Liver (tissue), 9 donors: ENCODE measurements around the gene ANKFY1. TPM values are rescaled to one million over a fixed set of nuclear protein-coding genes. Genes with fewer than 3 reads are reported as not detected.

Source experiments
- DNase-seq: peaks from one replicate; pipeline ENCODE4 v3.0.0-alpha.2; 2017; ENCODE audit warnings: low spot score
- H3K27ac ChIP-seq, 2 donors: one replicate each; pipeline ENCODE4 v1.7.0; 2013; ENCODE audit warnings: inconsistent platforms in 2 of 2, low read length in 2 of 2, control low read depth in 1 of 2, low read depth in 1 of 2, mild to moderate bottlenecking in 1 of 2
- H3K27me3 ChIP-seq, 4 donors: one replicate each; pipeline versions ENCODE4 v1.6.1 to v1.7.0; 2013; ENCODE audit warnings: low read length in 3 of 4, inconsistent platforms in 1 of 4, mild to moderate bottlenecking in 1 of 4, moderate library complexity in 1 of 4; ENCODE audit not compliant: control insufficient read depth in 4 of 4, insufficient read depth in 4 of 4
- H3K36me3 ChIP-seq, 4 donors: one replicate each; pipeline versions ENCODE4 v1.6.1 to v1.7.0; 2013; ENCODE audit warnings: low read length in 3 of 4, mild to moderate bottlenecking in 3 of 4, low read depth in 1 of 4, moderate library complexity in 1 of 4; ENCODE audit not compliant: control insufficient read depth in 4 of 4, insufficient read depth in 3 of 4
- H3K4me1 ChIP-seq, 4 donors: one replicate each; pipeline versions ENCODE4 v1.6.1 to v1.7.0; 2013; ENCODE audit warnings: low read length in 3 of 4, mild to moderate bottlenecking in 3 of 4, moderate library complexity in 1 of 4; ENCODE audit not compliant: control insufficient read depth in 4 of 4, insufficient read depth in 4 of 4
- H3K4me3 ChIP-seq, 3 donors: one replicate each; pipeline versions ENCODE4 v1.6.1 to v1.7.0; 2013; ENCODE audit warnings: low read length in 3 of 3, control low read depth in 1 of 3, low read depth in 1 of 3, mild to moderate bottlenecking in 1 of 3
- H3K9ac ChIP-seq, 2 donors: one replicate each; pipeline ENCODE4 v1.7.0; 2013; ENCODE audit warnings: low read length in 2 of 2, mild to moderate bottlenecking in 2 of 2, moderate library complexity in 2 of 2, control low read depth in 1 of 2, low read depth in 1 of 2
- H3K9me3 ChIP-seq, 4 donors: one replicate each; pipeline versions ENCODE4 v1.6.1 to v1.7.0; 2013; ENCODE audit warnings: low read length in 3 of 4; ENCODE audit not compliant: control insufficient read depth in 4 of 4
- CTCF ChIP-seq: fragments of 150-350 bp; IDR thresholded peaks from 2 replicates; pipeline ENCODE4 v1.5.1; 2017; ENCODE audit warnings: improper control_type of control experiment, low read depth, low read length; ENCODE audit not compliant: missing input control
- EGR1 ChIP-seq, 2 donors: IDR thresholded peaks; 2 replicates each; pipeline ENCODE4 v1.6.1; 2016 to 2018; ENCODE audit warnings: antibody characterized with exemption in 2 of 2, low read depth in 2 of 2
- FOXA1 ChIP-seq: IDR thresholded peaks from 2 replicates; pipeline ENCODE4 v1.6.1; 2016; ENCODE audit warnings: antibody characterized with exemption
- FOXA2 ChIP-seq: IDR thresholded peaks from 2 replicates; pipeline ENCODE4 v1.6.1; 2016; ENCODE audit warnings: antibody characterized with exemption
- GABPA ChIP-seq, 2 donors: IDR thresholded peaks in 1 of 2; conservative IDR thresholded peaks in 1 of 2; 2 replicates each; pipeline ENCODE4 v1.6.1; 2016; ENCODE audit warnings: antibody characterized with exemption in 2 of 2, mild to moderate bottlenecking in 1 of 2, moderate library complexity in 1 of 2
- HNF4A ChIP-seq, 2 donors: conservative IDR thresholded peaks; 2 replicates each; pipeline ENCODE4 v1.6.1; 2016; ENCODE audit warnings: antibody characterized with exemption in 2 of 2, mild to moderate bottlenecking in 2 of 2
- HNF4G ChIP-seq: IDR thresholded peaks from 2 replicates; pipeline ENCODE4 v1.6.1; 2016; ENCODE audit warnings: antibody characterized with exemption
- JUND ChIP-seq, 2 donors: IDR thresholded peaks; 2 replicates each; pipeline ENCODE4 v1.6.1; 2016; ENCODE audit warnings: antibody characterized with exemption in 2 of 2
- MAX ChIP-seq: IDR thresholded peaks from 2 replicates; pipeline ENCODE4 v1.6.1; 2016; ENCODE audit warnings: antibody characterized with exemption
- NR2F2 ChIP-seq: IDR thresholded peaks from 2 replicates; pipeline ENCODE4 v1.6.1; 2016; ENCODE audit warnings: antibody characterized with exemption
- RAD21 ChIP-seq, 2 donors: IDR thresholded peaks; 2 replicates each; pipeline ENCODE4 v1.6.1; 2016; ENCODE audit warnings: antibody characterized with exemption in 2 of 2, mild to moderate bottlenecking in 2 of 2
- REST ChIP-seq: IDR thresholded peaks from 2 replicates; pipeline ENCODE4 v1.6.1; 2016; ENCODE audit warnings: antibody characterized with exemption, mild to moderate bottlenecking
- RXRA ChIP-seq, 2 donors: IDR thresholded peaks; 2 replicates each; pipeline ENCODE4 v1.6.1; 2017 to 2018; ENCODE audit warnings: antibody characterized with exemption in 2 of 2, mild to moderate bottlenecking in 1 of 2
- SP1 ChIP-seq: IDR thresholded peaks from 2 replicates; pipeline ENCODE4 v1.6.1; 2018; ENCODE audit warnings: antibody characterized with exemption, mild to moderate bottlenecking
- TAF1 ChIP-seq: conservative IDR thresholded peaks from 2 replicates; pipeline ENCODE4 v1.6.1; 2016; ENCODE audit warnings: antibody characterized with exemption, mild to moderate bottlenecking
- YY1 ChIP-seq: IDR thresholded peaks from 2 replicates; pipeline ENCODE4 v1.6.1; 2016; ENCODE audit warnings: antibody characterized with exemption, mild to moderate bottlenecking
- ZBTB33 ChIP-seq: IDR thresholded peaks from 2 replicates; pipeline ENCODE4 v1.6.1; 2016; ENCODE audit warnings: antibody characterized with exemption
- WGBS: extraction: QIAGEN DNeasy Blood & Tissue Kit; methylation state at CpG from one replicate; pipeline ENCODE4 v1.1.7; 2013; 5-methylcytosine and 5-hydroxymethylcytosine counted together
- polyA plus RNA-seq, 2 donors: library from polyadenylated mRNA; stranded (reverse) in 1 of 2; unstranded in 1 of 2; fragments of 200-250 nt in 1 of 2; fragments of >200 nt in 1 of 2; fragmentation: Nextera tagmentation in 1 of 2; extraction: Ambion mirVana in 1 of 2; gene quantifications; one replicate each; pipeline versions ENCODE4 v1.2.1 to v1.2.3, GENCODE V29; 2013 to 2015
- total RNA-seq, 2 donors: library from RNA; depleted of rRNA; stranded (reverse); fragments of >200 nt; gene quantifications; one replicate each; pipeline ENCODE4 v1.2.3, GENCODE V29; 2014
- TF ChIP-seq, protein P1 (sequence below): IDR thresholded peaks from 2 replicates; pipeline ENCODE4 v1.6.1; 2016; ENCODE audit warnings: antibody characterized with exemption
- donor health status: healthy.
- donor health status: healthy.
- donor health status: healthy.
- donor health status: healthy.
- donor health status: healthy.

The ANKFY1 gene
- total and polyA plus RNA-seq, 4 donors, result 6.8 to 38.6 (median 21.9) TPM

DNA sequence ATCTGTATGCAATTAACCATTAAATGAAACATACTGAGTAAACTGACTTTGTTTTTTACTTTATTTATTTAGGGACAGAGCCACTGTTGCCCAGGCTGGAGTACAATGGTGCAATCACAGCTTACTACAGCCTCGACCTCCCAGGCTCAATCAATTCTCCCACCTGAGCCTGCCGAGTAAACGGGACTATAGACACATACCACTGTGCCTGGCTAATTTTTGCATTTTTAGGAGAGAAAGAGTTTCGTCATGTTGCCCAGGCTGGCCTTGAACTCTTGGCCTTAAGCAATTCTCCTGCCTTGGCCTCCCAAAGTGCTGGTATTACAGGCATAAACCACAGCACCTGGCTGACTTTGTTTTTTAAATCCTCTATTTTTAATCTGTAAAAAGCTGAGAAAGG, 42.6 kb downstream of the ANKFY1 start (continued):
- TF ChIP-seq RAD21 (IDR thresholded peaks at IDR 0.05) (no peak), JUND (IDR thresholded peaks at IDR 0.05) (peak in 1 of 2 donors; percentile 20), RXRA (IDR thresholded peaks at IDR 0.05) (peak; percentile 75 to 83)

- no peak overlapping the region for H3K9ac ChIP-seq
- H3K27me3 ChIP-seq, result no peaks in the 10 kb centered on the region
- peaks cover 0 to 9% (median 3%) of the 10 kb centered on the region in 4 donors for H3K36me3 ChIP-seq
- TF ChIP-seq FOXA1, result no peak
- H3K4me1 ChIP-seq, result peaks cover 5 to 21% (median 11%) of the 10 kb centered on the region in 4 donors
- peak overlapping the region; percentile 42 to 63 for H3K27ac ChIP-seq
- no peak for DNase-seq
- H3K4me3 ChIP-seq, result no peak overlapping the region
- H3K9me3 ChIP-seq, result no peaks in the 10 kb centered on the region
- 38% methylated on average over 7 of the region's 7 CpGs for WGBS
These were observed 43.1 kb downstream of the ANKFY1 start for GRCh38 chr17:4220655-4221054.

- Histone ChIP-seq H3K9ac (no peak overlapping the region), H3K4me3 (no peak overlapping the region), H3K36me3 (peaks cover 0 to 9% (median 3%) of the 10 kb centered on the region in 4 donors), H3K27me3 (no peaks in the 10 kb centered on the region), H3K9me3 (no peaks in the 10 kb centered on the region), H3K4me1 (peaks cover 5 to 21% (median 12%) of the 10 kb centered on the region in 4 donors), H3K27ac (no peak overlapping the region)
- TF ChIP-seq NR2F2 (no peak), CTCF (no peak), EGR1 (IDR thresholded peaks at IDR 0.05; ENCODE audit: low read depth in 2 of 2) (no peak), RXRA (IDR thresholded peaks at IDR 0.05) (no peak), GABPA (IDR thresholded peaks at IDR 0.05 in 1 of 2, conservative IDR thresholded peaks at IDR 0.05 in 1 of 2) (no peak), JUND (IDR thresholded peaks at IDR 0.05) (no peak), YY1 (no peak), SP1 (no peak), REST (no peak), FOXA1 (no peak), HNF4A (conservative IDR thresholded peaks at IDR 0.05) (no peak), HNF4G (no peak), TAF1 (no peak), MAX (no peak), RAD21 (IDR thresholded peaks at IDR 0.05) (no peak), FOXA2 (no peak), ZBTB33 (no peak)
- TF ChIP-seq, protein P1, sequence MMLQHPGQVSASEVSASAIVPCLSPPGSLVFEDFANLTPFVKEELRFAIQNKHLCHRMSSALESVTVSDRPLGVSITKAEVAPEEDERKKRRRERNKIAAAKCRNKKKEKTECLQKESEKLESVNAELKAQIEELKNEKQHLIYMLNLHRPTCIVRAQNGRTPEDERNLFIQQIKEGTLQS, result no peak
- 93% methylated on average over 3 of the region's 3 CpGs for WGBS
- DNase-seq, result no peak
These were observed 44.5 kb downstream of the ANKFY1 start for GRCh38 chr17:4219241-4219640.
